ENCODE data around the gene PLEKHA6.

DNA sequence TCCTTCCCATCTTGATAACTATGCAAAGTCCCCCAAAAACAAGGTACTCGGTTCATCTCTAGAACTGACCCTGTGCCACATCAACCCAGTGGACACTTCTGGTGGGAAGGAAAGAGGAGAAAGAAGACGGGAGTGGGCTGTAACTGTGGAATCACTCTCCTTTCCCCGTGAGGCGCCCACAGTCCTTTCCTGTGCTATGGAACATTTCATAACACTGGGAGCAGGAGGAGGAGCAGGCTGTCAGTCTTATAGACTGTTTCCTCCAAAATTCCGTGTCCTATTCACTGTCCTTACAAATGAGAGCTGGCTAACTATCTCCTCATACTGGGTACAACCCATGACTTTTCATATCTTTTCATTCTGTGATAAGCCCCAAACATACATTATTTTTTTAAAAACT, 40.7 kb downstream of the PLEKHA6 start:
- TF ChIP-seq, protein P1, sequence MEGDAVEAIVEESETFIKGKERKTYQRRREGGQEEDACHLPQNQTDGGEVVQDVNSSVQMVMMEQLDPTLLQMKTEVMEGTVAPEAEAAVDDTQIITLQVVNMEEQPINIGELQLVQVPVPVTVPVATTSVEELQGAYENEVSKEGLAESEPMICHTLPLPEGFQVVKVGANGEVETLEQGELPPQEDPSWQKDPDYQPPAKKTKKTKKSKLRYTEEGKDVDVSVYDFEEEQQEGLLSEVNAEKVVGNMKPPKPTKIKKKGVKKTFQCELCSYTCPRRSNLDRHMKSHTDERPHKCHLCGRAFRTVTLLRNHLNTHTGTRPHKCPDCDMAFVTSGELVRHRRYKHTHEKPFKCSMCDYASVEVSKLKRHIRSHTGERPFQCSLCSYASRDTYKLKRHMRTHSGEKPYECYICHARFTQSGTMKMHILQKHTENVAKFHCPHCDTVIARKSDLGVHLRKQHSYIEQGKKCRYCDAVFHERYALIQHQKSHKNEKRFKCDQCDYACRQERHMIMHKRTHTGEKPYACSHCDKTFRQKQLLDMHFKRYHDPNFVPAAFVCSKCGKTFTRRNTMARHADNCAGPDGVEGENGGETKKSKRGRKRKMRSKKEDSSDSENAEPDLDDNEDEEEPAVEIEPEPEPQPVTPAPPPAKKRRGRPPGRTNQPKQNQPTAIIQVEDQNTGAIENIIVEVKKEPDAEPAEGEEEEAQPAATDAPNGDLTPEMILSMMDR (IDR thresholded peaks at IDR 0.05; ENCODE audit: low read depth, low read length, poor library complexity, severe bottlenecking): no peak
- TF ChIP-seq EZH2phosphoT487 (IDR thresholded peaks at IDR 0.05; ENCODE audit: borderline replicate concordance, low read length): no peak

All from DOHH2 (cell line).